Sigmoid colon (tissue), 7 donors: ENCODE results near the gene CENPU. TPM values are rescaled to one million over a fixed set of nuclear protein-coding genes. Genes with fewer than 3 reads are reported as not detected.
"Not testable (repeated sequence)": the region's sequence is repeated elsewhere in the genome, so short reads cannot be mapped to it uniquely, and the experiment has no call there.

Source experiments
- DNase-seq: peaks from one replicate; pipeline ENCODE4 v3.0.0-alpha.2; 2019
- H3K27ac ChIP-seq, 4 donors: fragments of 200-600 bp; sonication (generic); one replicate each; pipeline ENCODE4 v1.5.1; 2016 to 2019; ENCODE audit warnings: mild to moderate bottlenecking in 1 of 4
- H3K27me3 ChIP-seq, 3 donors: fragments of 200-600 bp; sonication (generic); one replicate each; pipeline ENCODE4 v1.5.1; 2019; ENCODE audit warnings: mild to moderate bottlenecking in 1 of 3
- H3K36me3 ChIP-seq, 4 donors: fragments of 200-600 bp; sonication (generic); one replicate each; pipeline ENCODE4 v1.5.1; 2016 to 2019
- H3K4me1 ChIP-seq, 4 donors: fragments of 200-600 bp; sonication (generic); one replicate each; pipeline ENCODE4 v1.5.1; 2017 to 2019
- H3K4me3 ChIP-seq, 4 donors: fragments of 200-600 bp; sonication (generic); one replicate each; pipeline ENCODE4 v1.5.1; 2017 to 2019; ENCODE audit warnings: mild to moderate bottlenecking in 2 of 4, moderate library complexity in 1 of 4
- H3K9me3 ChIP-seq, 4 donors: fragments of 200-600 bp in 3 of 4; sonication (generic) in 3 of 4; one replicate each; pipeline versions ENCODE4 v1.5.1 to v1.6.1; 2013 to 2019
- CTCF ChIP-seq, 4 experiments: fragments of 450-650 bp in 3 of 4; fragments of 200-600 bp in 1 of 4; IDR thresholded peaks; one replicate each; pipeline ENCODE4 v1.5.1; 2016 to 2019; ENCODE audit warnings: antibody characterized with exemption in 4 of 4, mild to moderate bottlenecking in 3 of 4, moderate library complexity in 2 of 4
- EP300 ChIP-seq, 4 donors: sonication (generic); formaldehyde crosslinking; IDR thresholded peaks; one replicate each; pipeline ENCODE4 v1.6.1; 2017; ENCODE audit warnings: antibody characterized with exemption in 4 of 4
- POLR2A ChIP-seq, 2 donors: fragments of 450-650 bp; IDR thresholded peaks; one replicate each; pipeline ENCODE4 v1.6.1; 2016; ENCODE audit warnings: antibody characterized with exemption in 2 of 2, mild to moderate bottlenecking in 2 of 2, moderate library complexity in 2 of 2
- POLR2AphosphoS5 ChIP-seq, 4 donors: sonication (generic); formaldehyde crosslinking; IDR thresholded peaks; one replicate each; pipeline ENCODE4 v1.6.1; 2017; ENCODE audit warnings: antibody characterized with exemption in 4 of 4
- WGBS, 2 donors: extraction: QIAGEN DNeasy Blood & Tissue Kit; methylation state at CpG; one replicate each; pipeline ENCODE4 v1.1.7; 2013; 5-methylcytosine and 5-hydroxymethylcytosine counted together
- intact Hi-C: fragments of 100-400 bp; cut with DNase I; formaldehyde crosslinking; loops from one replicate; pipeline ENCODE4 v1.15.1; 2023
- polyA plus RNA-seq, 3 donors: library from polyadenylated mRNA; stranded (reverse); fragments of 200-250 nt; gene quantifications; one replicate each; pipeline ENCODE4 v1.2.3, GENCODE V29; 2013
- total RNA-seq, 4 donors: library from RNA; depleted of rRNA; stranded (reverse); fragments of >200 nt; gene quantifications; one replicate each; pipeline ENCODE4 v1.1.0, GENCODE V29; 2016
- donor health status: healthy with polysubstance abuse.
- donor health status: Bipolar disorder and iron deficiency.
- donor health status: healthy.

CENPU gene
- total and polyA plus RNA-seq, 7 donors = 0.95 to 14.4 (median 2.8) TPM; not detected in 1

- Histone ChIP-seq H3K9me3 (no peaks in the 10 kb centered on the region), H3K4me1 (no peaks in the 10 kb centered on the region), H3K27ac (no peak overlapping the region), H3K4me3 (no peak overlapping the region), H3K27me3 (no peaks in the 10 kb centered on the region), H3K36me3 (peaks cover 7 to 39% (median 13%) of the 10 kb centered on the region in 4 donors)
- no peak for DNase-seq
- TF ChIP-seq CTCF (IDR thresholded peaks at IDR 0.05) (no peak), POLR2AphosphoS5 (IDR thresholded peaks at IDR 0.05) (no peak), POLR2A (IDR thresholded peaks at IDR 0.05) (no peak), EP300 (IDR thresholded peaks at IDR 0.05) (no peak)
- intact Hi-C loops = no loop called here
- 67 to 91% methylated on average over 3 of the region's 3 CpGs for whole genome bisulfite sequencing, 2 donors
Observed at GRCh38 chr4:184657144-184657543, 76.8 kb downstream of the CENPU start.

- TF ChIP-seq POLR2A (IDR thresholded peaks at IDR 0.05) = no peak
- no peak for TF ChIP-seq POLR2AphosphoS5 (IDR thresholded peaks at IDR 0.05)
- TF ChIP-seq EP300 (IDR thresholded peaks at IDR 0.05) = no peak
- no peak for TF ChIP-seq CTCF (IDR thresholded peaks at IDR 0.05)
- Histone ChIP-seq H3K4me3 (no peak overlapping the region), H3K36me3 (peaks cover 2 to 32% (median 11%) of the 10 kb centered on the region in 4 donors), H3K27ac (no peak overlapping the region), H3K4me1 (no peaks in the 10 kb centered on the region), H3K27me3 (no peaks in the 10 kb centered on the region), H3K9me3 (no peaks in the 10 kb centered on the region)
- no peak for DNase-seq
- 91 to 95% methylated on average over 8 of the region's 8 CpGs for WGBS, 2 donors
- intact Hi-C loops = no loop called here
Observed at GRCh38 chr4:184655889-184656869, 77.7 kb downstream of the CENPU start.

GRCh38 chr4:184653650-184654049 lies 80.2 kb downstream of the CENPU start:
- Histone ChIP-seq H3K4me1 (peaks cover 0 to 11% (median 7%) of the 10 kb centered on the region in 4 donors), H3K27ac (no peak overlapping the region), H3K9me3 (no peaks in the 10 kb centered on the region), H3K36me3 (peaks cover 0 to 12% (median 0%) of the 10 kb centered on the region in 4 donors), H3K4me3 (no peak overlapping the region), H3K27me3 (no peaks in the 10 kb centered on the region)
- 33 to 58% methylated on average over 2 of the region's 2 CpGs for WGBS, 2 donors
- intact Hi-C loops = no loop called here
- no peak for DNase-seq
- TF ChIP-seq POLR2A (IDR thresholded peaks at IDR 0.05) (no peak), EP300 (IDR thresholded peaks at IDR 0.05) (no peak), POLR2AphosphoS5 (IDR thresholded peaks at IDR 0.05) (no peak), CTCF (IDR thresholded peaks at IDR 0.05) (no peak)

GRCh38 chr4:184652681-184653080 lies 81.2 kb downstream of the CENPU start:
- Histone ChIP-seq H3K36me3 (peaks cover 0 to 12% (median 0%) of the 10 kb centered on the region in 4 donors), H3K4me1 (peaks cover 0 to 18% (median 14%) of the 10 kb centered on the region in 4 donors)
- H3K9me3 ChIP-seq, H3K4me3 ChIP-seq, H3K27ac ChIP-seq, intact Hi-C loops, DNase-seq, H3K27me3 ChIP-seq: not testable (repeated sequence)

GRCh38 chr4:184651899-184652298 lies 82.0 kb downstream of the CENPU start:
- no peaks in the 10 kb centered on the region for H3K9me3 ChIP-seq
- DNase-seq = no peak
- peaks cover 0 to 26% (median 22%) of the 10 kb centered on the region in 4 donors for H3K4me1 ChIP-seq
- intact Hi-C loops = no loop called here
- H3K27me3 ChIP-seq = no peaks in the 10 kb centered on the region
- H3K4me3 ChIP-seq = no peak overlapping the region
- no peak overlapping the region for H3K27ac ChIP-seq
- TF ChIP-seq EP300 (IDR thresholded peaks at IDR 0.05) (no peak), POLR2AphosphoS5 (IDR thresholded peaks at IDR 0.05) (no peak), CTCF (IDR thresholded peaks at IDR 0.05) (no peak), POLR2A (IDR thresholded peaks at IDR 0.05) (no peak)
- H3K36me3 ChIP-seq = peaks cover 0 to 12% (median 0%) of the 10 kb centered on the region in 4 donors
- 94 to 95% methylated on average over 8 of the region's 8 CpGs for WGBS, 2 donors
